SH-SY5Y (cell line): Measurements from ENCODE around the gene TSR3.

ENCODE experiments used
- GATA2 ChIP-seq: IDR thresholded peaks from 2 replicates; pipeline ENCODE4 v1.6.1; 2011; ENCODE audit warnings: mild to moderate bottlenecking, low read depth, low read length
- GATA3 ChIP-seq: IDR thresholded peaks from 2 replicates; pipeline ENCODE4 v1.6.1; 2011; ENCODE audit warnings: low read depth, mild to moderate bottlenecking, low read length, moderate library complexity

DNA sequence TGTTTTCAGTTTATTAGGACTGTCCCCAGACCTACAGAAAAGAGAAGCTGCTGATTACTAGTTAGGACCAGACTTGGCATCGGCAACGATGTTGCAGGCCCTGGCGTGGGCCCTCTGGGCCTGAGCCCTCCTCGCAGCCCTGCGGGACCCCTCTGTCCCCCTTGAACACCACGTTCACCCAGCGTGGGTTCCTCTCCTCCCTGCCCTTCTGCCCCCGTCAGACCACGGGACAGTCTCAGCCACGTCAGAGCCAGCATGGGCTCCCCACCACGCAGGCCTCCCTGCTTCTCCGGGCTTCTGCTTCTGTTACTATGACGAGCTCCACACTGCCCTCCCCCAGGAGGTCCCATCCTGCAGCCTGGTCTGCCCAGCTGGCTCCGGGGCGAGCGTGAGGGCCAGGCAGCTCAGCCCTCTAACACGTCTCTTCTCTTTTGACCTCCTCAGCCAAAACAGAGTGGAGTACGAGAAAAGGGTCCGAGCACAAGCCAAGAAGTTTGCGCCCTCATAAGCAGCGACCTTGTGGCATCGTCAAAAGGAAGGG lies 27.3 kb downstream of the TSR3 start:
- TF ChIP-seq GATA3: no peak
- no peak for TF ChIP-seq GATA2
